Astrocyte of the cerebellum (primary cell): ENCODE data around the gene C1orf141.

ENCODE experiments used
- DNase-seq: peaks from one replicate; pipeline ENCODE4 v3.0.0-alpha.2; 2011; ENCODE audit warnings: low read depth
- H3K4me3 ChIP-seq: 2 replicates; pipeline ENCODE4 v1.5.1; 2011; ENCODE audit warnings: mild to moderate bottlenecking, low read depth, low read length, moderate library complexity
- CTCF ChIP-seq: IDR thresholded peaks from 2 replicates; pipeline ENCODE4 v1.5.1; 2012; ENCODE audit warnings: low read length, low read depth, moderate library complexity, mild to moderate bottlenecking; ENCODE audit errors: missing control alignments
- in situ Hi-C: cut with HindIII; loops from 2 replicates; pipeline ENCODE4 v1.10.0; 2017; ENCODE audit warnings: low sequenced_read_pairs

C1orf141 gene

GRCh38 chr1:67134695-67135094 is at the start of gene C1orf141:
Gene C1orf141, minus strand, starts transcription at chr1:67134970. Its CDS starts 7,730 bp downstream, at chr1:67127240.
- in situ Hi-C loops, result no loop called here
- TF ChIP-seq CTCF, result no peak
- no peak for DNase-seq
- peak within 1 kb of the TSS; percentile 36 for H3K4me3 ChIP-seq

GRCh38 chr1:67175530-67176087 is 40.8 kb upstream of the C1orf141 start:
- no peak for TF ChIP-seq CTCF
- DNase-seq, result no peak
- in situ Hi-C loops, result loop anchor here (25.0 kb wide), 1 partner anchor 388 kb away; no protein-coding TSS in a partner anchor

GRCh38 chr1:67174716-67175284 is 40.0 kb upstream of the C1orf141 start:
- DNase-seq, result no peak
- no peak overlapping the region for H3K4me3 ChIP-seq
- no peak for TF ChIP-seq CTCF
- in situ Hi-C loops, result loop anchor here (25.0 kb wide), 1 partner anchor 387 kb away; no protein-coding TSS in a partner anchor

More at GRCh38 chr1:67175530-67176087, 40.8 kb upstream of the C1orf141 start:
- no peak overlapping the region for H3K4me3 ChIP-seq

- H3K4me3 ChIP-seq, result no peak overlapping the region
- no peak for DNase-seq
- TF ChIP-seq CTCF, result no peak
- in situ Hi-C loops, result no loop called here
Measured at GRCh38 chr1:67173988-67174387, 39.2 kb upstream of the C1orf141 start.

GRCh38 chr1:67171978-67172377 is 37.2 kb upstream of the C1orf141 start:
- no peak for DNase-seq
- no peak for TF ChIP-seq CTCF
- no peak overlapping the region for H3K4me3 ChIP-seq
- in situ Hi-C loops, result no loop called here

- TF ChIP-seq CTCF, result no peak
- H3K4me3 ChIP-seq, result no peak overlapping the region
- in situ Hi-C loops, result no loop called here
- no peak for DNase-seq
Measured at GRCh38 chr1:67171574-67171955, 36.8 kb upstream of the C1orf141 start.
